PC-3 (cell line): ENCODE measurements around the gene JAZF1. TPM values are rescaled to one million over a fixed set of nuclear protein-coding genes. Genes with fewer than 3 reads are reported as not detected.

Experiments
- ATAC-seq: fragments of 200-7000 bp; cut with Tn5 transposase; 2 replicates; pipeline ENCODE4 v1.9.1; 2020; ENCODE audit warnings: mild to moderate bottlenecking, moderate library complexity
- BruUV-seq: library from RNA; stranded (reverse); fragments of 400-500 nt; replicated peaks from 2 replicates; lab custom pipeline; 2021; lab: Mats Ljungman, UMichigan
- CTCF ChIA-PET: fragments of 300-600 bp; sonication (Branson Sonifier 250); formaldehyde crosslinking; loops from one replicate; lab custom pipeline; 2022; ENCODE audit warnings: antibody characterized with exemption; lab: Charles Lee
- POLR2A ChIA-PET: fragments of 300-600 bp; sonication (Branson Sonifier 250); formaldehyde crosslinking; loops from one replicate; lab custom pipeline; 2022; ENCODE audit warnings: antibody characterized with exemption; ENCODE audit not compliant: unreplicated experiment; lab: Charles Lee
- DNase-seq: peaks from one replicate; pipeline ENCODE4 v3.0.0-alpha.2; 2015
- H2AFZ ChIP-seq: fragments of 300-600 bp; sonication (generic); 2 replicates; pipeline ENCODE4 v1.6.0; 2016; ENCODE audit warnings: antibody characterized with exemption, low read length
- H3F3A ChIP-seq: fragments of 300-600 bp; sonication (generic); one replicate; pipeline ENCODE4 v1.6.0; 2017; ENCODE audit warnings: antibody characterized with exemption, low read length, control low read depth, mild to moderate bottlenecking; ENCODE audit not compliant: unreplicated experiment
- H3K27ac ChIP-seq: fragments of 300-600 bp; sonication (generic); 2 replicates; pipeline ENCODE4 v1.5.1; 2016; ENCODE audit warnings: mild to moderate bottlenecking, low read length
- H3K27me3 ChIP-seq: fragments of 300-600 bp; sonication (generic); 2 replicates; pipeline ENCODE4 v1.6.1; 2016; ENCODE audit warnings: low read length, mixed read lengths
- H3K36me3 ChIP-seq: fragments of 300-600 bp; sonication (generic); 2 replicates; pipeline ENCODE4 v1.6.1; 2016; ENCODE audit warnings: low read depth, mixed run types, low read length, mixed read lengths
- H3K4me1 ChIP-seq: fragments of 300-600 bp; sonication (generic); 2 replicates; pipeline ENCODE4 v1.5.1; 2016; ENCODE audit warnings: low read length; ENCODE audit not compliant: insufficient read depth
- H3K4me2 ChIP-seq: fragments of 300-600 bp; sonication (generic); 2 replicates; pipeline ENCODE4 v1.6.0; 2016; ENCODE audit warnings: low read length
- H3K4me3 ChIP-seq: fragments of 300-600 bp; sonication (generic); 2 replicates; pipeline ENCODE4 v1.5.1; 2016; ENCODE audit warnings: mild to moderate bottlenecking, low read length, mixed read lengths
- H3K79me2 ChIP-seq: fragments of 300-600 bp; sonication (generic); 2 replicates; pipeline ENCODE4 v1.6.1; 2017; ENCODE audit warnings: low read length, mixed read lengths
- H3K9ac ChIP-seq: fragments of 300-600 bp; sonication (generic); 2 replicates; pipeline ENCODE4 v1.6.0; 2016; ENCODE audit warnings: mild to moderate bottlenecking, low read length
- H3K9me2 ChIP-seq: fragments of 300-600 bp; sonication (generic); replicated peaks from 2 replicates; pipeline ENCODE4 v1.6.1; 2016; ENCODE audit warnings: mixed run types, low read length, mixed read lengths
- H3K9me3 ChIP-seq: fragments of 300-600 bp; sonication (generic); 2 replicates; pipeline ENCODE4 v1.6.1; 2016; ENCODE audit warnings: low read length, mixed read lengths
- H4K20me1 ChIP-seq: fragments of 300-600 bp; sonication (generic); 2 replicates; pipeline ENCODE4 v1.6.1; 2016; ENCODE audit warnings: low read length, mixed read lengths
- EZH2 ChIP-seq: fragments of 300-600 bp; sonication (generic); IDR thresholded peaks from one replicate; pipeline ENCODE4 v1.6.1; 2017; ENCODE audit warnings: antibody characterized with exemption, mild to moderate bottlenecking, low read length; ENCODE audit not compliant: unreplicated experiment
- EZH2phosphoT487 ChIP-seq: fragments of 300-600 bp; sonication (generic); IDR thresholded peaks from 2 replicates; pipeline ENCODE4 v1.6.1; 2018; ENCODE audit warnings: mild to moderate bottlenecking, antibody characterized with exemption, low read length, borderline replicate concordance
- intact Hi-C: fragments of 100-400 bp; cut with micrococcal nuclease; formaldehyde crosslinking; loops from 2 replicates; pipeline ENCODE4 v1.9.0; 2023
- total RNA-seq: library from RNA; depleted of rRNA; stranded (reverse); fragments of >200 nt; gene quantifications from 2 replicates; pipeline ENCODE4 v1.2.3, GENCODE V29; 2014
- TF ChIP-seq, protein P1 (sequence below): fragments of 300-600 bp; sonication (generic); conservative IDR thresholded peaks from 2 replicates; pipeline ENCODE4 v1.5.1; 2017; ENCODE audit warnings: antibody characterized with exemption, low read depth, mild to moderate bottlenecking, low read length

JAZF1 gene
- total RNA-seq, 1 experiment from 2014 or later, result 2.3 TPM

DNA sequence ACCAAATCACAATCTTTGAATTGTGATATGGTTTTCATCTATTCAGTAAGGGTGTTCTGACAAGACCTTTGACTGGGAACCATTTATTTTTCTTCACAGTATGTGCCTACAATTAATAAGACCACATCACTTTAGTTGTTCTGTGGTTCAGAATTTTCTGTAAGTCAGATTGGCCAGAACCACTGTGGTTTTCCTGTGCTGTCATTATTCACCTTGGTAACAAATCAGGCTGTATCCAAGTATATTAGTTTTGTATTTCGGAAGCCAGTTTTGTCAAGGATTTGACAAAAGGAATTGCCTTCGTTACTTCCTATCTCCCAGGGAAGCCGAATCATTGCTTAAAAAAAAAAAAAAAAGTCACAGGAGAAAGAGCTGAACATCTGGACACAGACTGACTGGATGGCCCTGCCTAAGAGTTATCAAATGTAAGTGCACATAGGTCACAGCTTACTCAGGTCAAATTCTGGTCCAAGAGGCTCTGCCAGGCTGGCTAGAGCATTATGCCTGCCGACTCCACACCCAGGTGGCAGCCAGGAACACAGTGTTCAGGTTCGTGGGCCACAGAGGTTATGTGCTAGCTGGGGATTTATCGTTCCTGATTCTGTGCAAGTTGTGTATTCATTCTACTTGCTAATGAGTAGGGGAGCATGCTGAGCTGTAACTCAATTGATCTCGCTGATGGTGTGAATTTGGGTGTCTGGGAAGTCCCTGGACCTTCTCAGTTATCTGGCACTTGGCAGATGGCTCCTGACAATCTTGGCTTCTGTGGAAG is 175.3 kb downstream of the JAZF1 start:
- TF ChIP-seq, protein P1, sequence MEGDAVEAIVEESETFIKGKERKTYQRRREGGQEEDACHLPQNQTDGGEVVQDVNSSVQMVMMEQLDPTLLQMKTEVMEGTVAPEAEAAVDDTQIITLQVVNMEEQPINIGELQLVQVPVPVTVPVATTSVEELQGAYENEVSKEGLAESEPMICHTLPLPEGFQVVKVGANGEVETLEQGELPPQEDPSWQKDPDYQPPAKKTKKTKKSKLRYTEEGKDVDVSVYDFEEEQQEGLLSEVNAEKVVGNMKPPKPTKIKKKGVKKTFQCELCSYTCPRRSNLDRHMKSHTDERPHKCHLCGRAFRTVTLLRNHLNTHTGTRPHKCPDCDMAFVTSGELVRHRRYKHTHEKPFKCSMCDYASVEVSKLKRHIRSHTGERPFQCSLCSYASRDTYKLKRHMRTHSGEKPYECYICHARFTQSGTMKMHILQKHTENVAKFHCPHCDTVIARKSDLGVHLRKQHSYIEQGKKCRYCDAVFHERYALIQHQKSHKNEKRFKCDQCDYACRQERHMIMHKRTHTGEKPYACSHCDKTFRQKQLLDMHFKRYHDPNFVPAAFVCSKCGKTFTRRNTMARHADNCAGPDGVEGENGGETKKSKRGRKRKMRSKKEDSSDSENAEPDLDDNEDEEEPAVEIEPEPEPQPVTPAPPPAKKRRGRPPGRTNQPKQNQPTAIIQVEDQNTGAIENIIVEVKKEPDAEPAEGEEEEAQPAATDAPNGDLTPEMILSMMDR, result no peak
- TF ChIP-seq EZH2phosphoT487 (no peak), EZH2 (no peak)
- Histone ChIP-seq H4K20me1 (no peaks in the 10 kb centered on the region), H3K79me2 (no peaks in the 10 kb centered on the region), H3F3A (no peaks in the 10 kb centered on the region), H2AFZ (no peak overlapping the region), H3K27me3 (no peaks in the 10 kb centered on the region), H3K9me2 (no peaks in the 10 kb centered on the region), H3K36me3 (no peaks in the 10 kb centered on the region), H3K4me1 (no peaks in the 10 kb centered on the region), H3K27ac (no peak overlapping the region), H3K9me3 (no peaks in the 10 kb centered on the region), H3K9ac (no peak overlapping the region), H3K4me2 (no peak overlapping the region), H3K4me3 (no peak overlapping the region)
- BruUV-seq, result no TSS peak
- CTCF ChIA-PET, result no interaction called here
- DNase-seq (no peak), ATAC-seq (no peak)
- intact Hi-C loops, result no loop called here
- POLR2A ChIA-PET, result no interaction called here

DNA sequence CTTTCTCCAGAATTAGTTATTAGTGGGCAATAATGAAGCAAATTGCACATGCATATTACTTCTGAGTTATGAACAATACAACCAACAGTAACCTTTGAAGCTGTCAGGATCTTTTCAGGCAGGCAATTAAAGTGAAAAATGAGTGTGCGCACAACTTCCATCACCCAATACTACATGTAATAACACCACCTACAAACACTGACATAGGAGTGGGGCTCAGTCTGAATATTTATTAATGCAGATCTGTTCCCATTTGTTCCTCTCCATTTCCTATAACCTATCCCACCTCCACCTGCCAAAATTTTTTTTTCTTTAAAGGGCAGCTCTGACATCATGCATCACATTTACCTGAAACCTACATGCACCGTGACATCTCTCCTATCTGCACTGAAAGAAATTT is 177.2 kb downstream of the JAZF1 start:
- no peak for DNase-seq
- no peaks in the 10 kb centered on the region for H3K9me3 ChIP-seq
- BruUV-seq, result no TSS peak

DNA sequence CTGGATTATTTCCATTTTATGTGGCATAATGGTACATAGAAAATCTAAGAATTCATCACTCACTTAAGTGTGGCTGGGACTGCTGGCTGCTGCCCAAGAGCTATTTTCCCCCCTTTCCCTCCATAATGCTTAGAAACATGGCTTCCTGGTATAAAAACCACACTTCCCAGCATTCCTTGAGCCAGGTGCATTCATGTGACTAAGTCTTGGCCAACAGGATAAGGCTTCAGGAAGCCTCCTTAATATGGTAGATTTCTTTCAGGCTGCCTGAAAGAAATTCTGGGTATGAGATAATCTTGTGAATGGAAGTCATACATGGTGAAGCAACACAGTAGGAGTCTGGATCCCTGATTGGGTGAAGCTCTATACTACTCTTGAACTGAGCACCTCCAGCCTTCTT is 178.0 kb downstream of the JAZF1 start:
- H3K4me1 ChIP-seq, result no peaks in the 10 kb centered on the region
- intact Hi-C loops, result no loop called here
- no peak overlapping the region for H2AFZ ChIP-seq
- H4K20me1 ChIP-seq, result no peaks in the 10 kb centered on the region
- no peaks in the 10 kb centered on the region for H3K36me3 ChIP-seq
- no peaks in the 10 kb centered on the region for H3F3A ChIP-seq
- POLR2A ChIA-PET, result no interaction called here
- TF ChIP-seq EZH2phosphoT487 (no peak), EZH2 (no peak)
- TF ChIP-seq, protein P1, result no peak
- BruUV-seq, result no TSS peak
- H3K9ac ChIP-seq, result no peak overlapping the region
- DNase-seq, result peak; percentile 4
- H3K27me3 ChIP-seq, result no peaks in the 10 kb centered on the region
- no peaks in the 10 kb centered on the region for H3K79me2 ChIP-seq
- H3K9me2 ChIP-seq, result no peaks in the 10 kb centered on the region
- no peak overlapping the region for H3K27ac ChIP-seq
- no peak for ATAC-seq
- no peak overlapping the region for H3K4me2 ChIP-seq
- no peak overlapping the region for H3K4me3 ChIP-seq
- H3K9me3 ChIP-seq, result no peaks in the 10 kb centered on the region
- CTCF ChIA-PET, result no interaction called here

More for the DNA sequence above, 177.2 kb downstream of the JAZF1 start:
- Histone ChIP-seq H3K79me2 (no peaks in the 10 kb centered on the region), H3K4me2 (no peak overlapping the region), H4K20me1 (no peaks in the 10 kb centered on the region), H3K4me3 (no peak overlapping the region), H3K36me3 (no peaks in the 10 kb centered on the region), H3F3A (no peaks in the 10 kb centered on the region), H2AFZ (no peak overlapping the region), H3K4me1 (no peaks in the 10 kb centered on the region), H3K27ac (no peak overlapping the region), H3K9me2 (no peaks in the 10 kb centered on the region), H3K27me3 (no peaks in the 10 kb centered on the region), H3K9ac (no peak overlapping the region)
- intact Hi-C loops, result no loop called here
- CTCF ChIA-PET, result no interaction called here
- TF ChIP-seq, protein P1, result no peak
- TF ChIP-seq EZH2phosphoT487 (no peak), EZH2 (no peak)
- ATAC-seq, result no peak
- POLR2A ChIA-PET, result no interaction called here
